ENCODE results near the gene SHPK. TPM values are rescaled to one million over a fixed set of nuclear protein-coding genes. Genes with fewer than 3 reads are reported as not detected.
A peak's percentile ranks its signal among the peaks of the same experiment; 100 is the strongest.

SHPK gene
- total and polyA plus RNA-seq, 4 donors: 9.3 to 66.6 (median 17.0) TPM

DNA sequence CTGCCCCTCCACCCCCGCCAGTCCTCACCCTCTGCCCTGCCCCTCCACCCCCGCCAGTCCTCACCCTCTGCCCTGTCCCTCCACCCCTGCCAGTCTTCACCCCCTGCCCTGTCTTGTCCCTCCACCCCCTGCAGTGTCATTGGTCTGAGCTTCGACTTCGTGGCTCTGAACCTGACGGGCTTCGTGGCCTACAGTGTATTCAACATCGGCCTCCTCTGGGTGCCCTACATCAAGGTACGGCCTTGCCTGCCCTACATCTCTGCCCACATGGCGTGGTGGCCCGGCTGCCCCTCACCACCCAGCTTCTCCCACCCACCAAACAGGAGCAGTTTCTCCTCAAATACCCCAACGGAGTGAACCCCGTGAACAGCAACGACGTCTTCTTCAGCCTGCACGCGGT is 20.3 kb upstream of the SHPK start:
- Histone ChIP-seq H3K4me3 (ENCODE audit: low read depth in 1 of 3, low read length in 3 of 3) (no peak overlapping the region), H3K36me3 (ENCODE audit: control insufficient read depth in 4 of 4, insufficient read depth in 3 of 4, low read depth in 1 of 4, low read length in 3 of 4) (peaks cover 0 to 6% (median under 1%) of the 10 kb centered on the region in 4 donors), H3K9ac (ENCODE audit: low read depth in 1 of 2, low read length in 2 of 2) (no peak overlapping the region), H3K27ac (ENCODE audit: low read depth in 1 of 2, low read length in 2 of 2) (no peak overlapping the region), H3K4me1 (ENCODE audit: control insufficient read depth in 4 of 4, insufficient read depth in 4 of 4, low read length in 3 of 4) (peaks cover 2 to 15% (median 5%) of the 10 kb centered on the region in 4 donors), H3K9me3 (ENCODE audit: control insufficient read depth in 4 of 4, low read length in 3 of 4) (no peaks in the 10 kb centered on the region), H3K27me3 (ENCODE audit: control insufficient read depth in 4 of 4, insufficient read depth in 4 of 4, low read length in 3 of 4) (no peaks in the 10 kb centered on the region)
- 88% methylated on average over 16 of the region's 16 CpGs for WGBS
- no peak for DNase-seq (ENCODE audit: low spot score)
- TF ChIP-seq SP1 (IDR thresholded peaks at IDR 0.05) (no peak), TAF1 (conservative IDR thresholded peaks at IDR 0.05) (no peak)

DNA sequence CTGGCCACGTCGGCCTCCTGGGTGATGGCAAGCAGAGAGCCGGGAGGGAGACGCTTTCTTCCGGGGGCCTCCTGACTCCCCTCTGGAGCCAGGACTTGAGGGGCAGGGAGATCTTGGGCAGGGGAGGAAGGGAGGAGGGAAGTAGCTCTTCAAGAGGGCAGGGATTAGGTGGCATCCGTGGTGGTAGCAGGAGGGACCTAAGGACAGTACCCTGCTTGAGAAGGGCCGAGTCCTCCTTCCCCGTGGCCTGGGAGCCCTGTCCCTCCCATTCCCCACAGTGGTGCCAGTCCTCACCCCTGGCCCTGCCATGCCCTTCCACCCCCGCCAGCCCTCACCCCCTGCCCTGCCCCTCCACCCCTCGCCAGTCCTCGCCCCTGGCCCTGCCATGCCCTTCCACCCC is 19.7 kb upstream of the SHPK start:
- DNase-seq (ENCODE audit: low spot score): no peak
- Histone ChIP-seq H3K4me1 (ENCODE audit: control insufficient read depth in 4 of 4, insufficient read depth in 4 of 4, low read length in 3 of 4) (peaks cover 0 to 9% (median 4%) of the 10 kb centered on the region in 4 donors), H3K9me3 (ENCODE audit: control insufficient read depth in 4 of 4, low read length in 3 of 4) (no peaks in the 10 kb centered on the region), H3K9ac (ENCODE audit: low read depth in 1 of 2, low read length in 2 of 2) (no peak overlapping the region), H3K4me3 (ENCODE audit: low read depth in 1 of 3, low read length in 3 of 3) (no peak overlapping the region), H3K27ac (ENCODE audit: low read depth in 1 of 2, low read length in 2 of 2) (no peak overlapping the region), H3K36me3 (ENCODE audit: control insufficient read depth in 4 of 4, insufficient read depth in 3 of 4, low read depth in 1 of 4, low read length in 3 of 4) (peaks cover 0 to 6% (median under 1%) of the 10 kb centered on the region in 4 donors), H3K27me3 (ENCODE audit: control insufficient read depth in 4 of 4, insufficient read depth in 4 of 4, low read length in 3 of 4) (no peaks in the 10 kb centered on the region)
- WGBS: 94% methylated on average over 11 of the region's 11 CpGs
- TF ChIP-seq FOXA1 (IDR thresholded peaks at IDR 0.05): no peak
- TF ChIP-seq, protein P1, sequence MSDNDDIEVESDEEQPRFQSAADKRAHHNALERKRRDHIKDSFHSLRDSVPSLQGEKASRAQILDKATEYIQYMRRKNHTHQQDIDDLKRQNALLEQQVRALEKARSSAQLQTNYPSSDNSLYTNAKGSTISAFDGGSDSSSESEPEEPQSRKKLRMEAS (IDR thresholded peaks at IDR 0.05): no peak
- no peak for TF ChIP-seq NR2F2 (IDR thresholded peaks at IDR 0.05)
- no peak for TF ChIP-seq RXRA (IDR thresholded peaks at IDR 0.05)
- no peak for TF ChIP-seq FOXA2 (IDR thresholded peaks at IDR 0.05)
- no peak for TF ChIP-seq JUND (IDR thresholded peaks at IDR 0.05)

DNA sequence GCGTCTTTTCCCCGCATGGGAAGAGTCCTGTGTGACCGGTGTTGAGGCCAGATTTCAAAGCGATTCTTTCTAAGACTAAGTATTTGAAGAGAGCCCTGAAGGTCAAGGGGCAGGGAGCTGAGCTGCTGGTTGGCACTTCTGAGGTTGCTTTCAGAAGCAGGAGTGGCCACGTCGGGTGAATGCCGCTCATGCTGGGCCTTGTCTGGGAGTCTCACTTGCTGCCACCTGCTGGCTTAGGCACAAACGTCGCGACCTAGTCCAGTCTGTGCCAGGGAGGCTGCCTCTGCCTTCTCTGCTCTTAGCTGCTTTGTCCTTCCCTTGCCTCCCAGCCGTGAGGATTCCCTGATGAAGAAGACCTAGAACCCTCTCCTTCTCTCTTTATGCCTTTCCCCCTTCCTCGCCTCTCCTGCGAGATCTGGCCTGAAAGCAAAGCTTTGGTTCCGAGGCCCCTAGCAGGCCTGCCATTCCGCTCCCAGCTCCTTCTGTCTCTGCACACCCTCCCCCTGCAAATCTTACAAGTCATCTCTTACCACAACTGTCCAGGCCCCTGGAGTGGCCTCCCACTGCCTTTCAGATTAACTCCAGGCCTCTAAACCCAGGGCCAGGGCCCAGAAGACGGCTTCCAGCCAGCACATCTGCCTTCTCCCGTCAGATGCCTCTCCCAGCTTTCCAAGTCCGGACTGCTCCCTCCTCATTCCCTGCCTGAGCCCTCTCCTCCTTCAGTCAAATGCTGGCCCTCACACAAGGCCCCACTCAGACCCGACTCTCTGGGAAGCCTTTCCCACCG is 11.9 kb upstream of the SHPK start:
- H3K36me3 ChIP-seq (ENCODE audit: control insufficient read depth in 4 of 4, insufficient read depth in 3 of 4, low read depth in 1 of 4, low read length in 3 of 4): peaks cover 0 to 8% (median under 1%) of the 10 kb centered on the region in 4 donors
- H3K4me3 ChIP-seq (ENCODE audit: low read depth in 1 of 3, low read length in 3 of 3): no peak overlapping the region
- H3K27ac ChIP-seq (ENCODE audit: low read depth in 1 of 2, low read length in 2 of 2): peak overlapping the region; percentile 45 to 48
- DNase-seq (ENCODE audit: low spot score): peak; percentile 61
- peaks cover 3 to 17% (median 12%) of the 10 kb centered on the region in 4 donors for H3K4me1 ChIP-seq (ENCODE audit: control insufficient read depth in 4 of 4, insufficient read depth in 4 of 4, low read length in 3 of 4)
- H3K27me3 ChIP-seq (ENCODE audit: control insufficient read depth in 4 of 4, insufficient read depth in 4 of 4, low read length in 3 of 4): no peaks in the 10 kb centered on the region
- no peak overlapping the region for H3K9ac ChIP-seq (ENCODE audit: low read depth in 1 of 2, low read length in 2 of 2)
- WGBS: 62% methylated on average over 20 of the region's 20 CpGs
- TF ChIP-seq JUND (IDR thresholded peaks at IDR 0.05): no peak
- TF ChIP-seq YY1 (IDR thresholded peaks at IDR 0.05): no peak
- TF ChIP-seq NR2F2 (IDR thresholded peaks at IDR 0.05): no peak
- no peak for TF ChIP-seq GABPA (IDR thresholded peaks at IDR 0.05 in 1 of 2, conservative IDR thresholded peaks at IDR 0.05 in 1 of 2)
- TF ChIP-seq, protein P2, sequence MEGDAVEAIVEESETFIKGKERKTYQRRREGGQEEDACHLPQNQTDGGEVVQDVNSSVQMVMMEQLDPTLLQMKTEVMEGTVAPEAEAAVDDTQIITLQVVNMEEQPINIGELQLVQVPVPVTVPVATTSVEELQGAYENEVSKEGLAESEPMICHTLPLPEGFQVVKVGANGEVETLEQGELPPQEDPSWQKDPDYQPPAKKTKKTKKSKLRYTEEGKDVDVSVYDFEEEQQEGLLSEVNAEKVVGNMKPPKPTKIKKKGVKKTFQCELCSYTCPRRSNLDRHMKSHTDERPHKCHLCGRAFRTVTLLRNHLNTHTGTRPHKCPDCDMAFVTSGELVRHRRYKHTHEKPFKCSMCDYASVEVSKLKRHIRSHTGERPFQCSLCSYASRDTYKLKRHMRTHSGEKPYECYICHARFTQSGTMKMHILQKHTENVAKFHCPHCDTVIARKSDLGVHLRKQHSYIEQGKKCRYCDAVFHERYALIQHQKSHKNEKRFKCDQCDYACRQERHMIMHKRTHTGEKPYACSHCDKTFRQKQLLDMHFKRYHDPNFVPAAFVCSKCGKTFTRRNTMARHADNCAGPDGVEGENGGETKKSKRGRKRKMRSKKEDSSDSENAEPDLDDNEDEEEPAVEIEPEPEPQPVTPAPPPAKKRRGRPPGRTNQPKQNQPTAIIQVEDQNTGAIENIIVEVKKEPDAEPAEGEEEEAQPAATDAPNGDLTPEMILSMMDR (IDR thresholded peaks at IDR 0.05; ENCODE audit: low read depth, low read length, missing input control): peak; percentile 59
- no peak for TF ChIP-seq EGR1 (IDR thresholded peaks at IDR 0.05; ENCODE audit: low read depth in 2 of 2)
- TF ChIP-seq RAD21 (IDR thresholded peaks at IDR 0.05): peak; percentile 75 to 84
- TF ChIP-seq, protein P1 (IDR thresholded peaks at IDR 0.05): no peak
- TF ChIP-seq, protein P3, sequence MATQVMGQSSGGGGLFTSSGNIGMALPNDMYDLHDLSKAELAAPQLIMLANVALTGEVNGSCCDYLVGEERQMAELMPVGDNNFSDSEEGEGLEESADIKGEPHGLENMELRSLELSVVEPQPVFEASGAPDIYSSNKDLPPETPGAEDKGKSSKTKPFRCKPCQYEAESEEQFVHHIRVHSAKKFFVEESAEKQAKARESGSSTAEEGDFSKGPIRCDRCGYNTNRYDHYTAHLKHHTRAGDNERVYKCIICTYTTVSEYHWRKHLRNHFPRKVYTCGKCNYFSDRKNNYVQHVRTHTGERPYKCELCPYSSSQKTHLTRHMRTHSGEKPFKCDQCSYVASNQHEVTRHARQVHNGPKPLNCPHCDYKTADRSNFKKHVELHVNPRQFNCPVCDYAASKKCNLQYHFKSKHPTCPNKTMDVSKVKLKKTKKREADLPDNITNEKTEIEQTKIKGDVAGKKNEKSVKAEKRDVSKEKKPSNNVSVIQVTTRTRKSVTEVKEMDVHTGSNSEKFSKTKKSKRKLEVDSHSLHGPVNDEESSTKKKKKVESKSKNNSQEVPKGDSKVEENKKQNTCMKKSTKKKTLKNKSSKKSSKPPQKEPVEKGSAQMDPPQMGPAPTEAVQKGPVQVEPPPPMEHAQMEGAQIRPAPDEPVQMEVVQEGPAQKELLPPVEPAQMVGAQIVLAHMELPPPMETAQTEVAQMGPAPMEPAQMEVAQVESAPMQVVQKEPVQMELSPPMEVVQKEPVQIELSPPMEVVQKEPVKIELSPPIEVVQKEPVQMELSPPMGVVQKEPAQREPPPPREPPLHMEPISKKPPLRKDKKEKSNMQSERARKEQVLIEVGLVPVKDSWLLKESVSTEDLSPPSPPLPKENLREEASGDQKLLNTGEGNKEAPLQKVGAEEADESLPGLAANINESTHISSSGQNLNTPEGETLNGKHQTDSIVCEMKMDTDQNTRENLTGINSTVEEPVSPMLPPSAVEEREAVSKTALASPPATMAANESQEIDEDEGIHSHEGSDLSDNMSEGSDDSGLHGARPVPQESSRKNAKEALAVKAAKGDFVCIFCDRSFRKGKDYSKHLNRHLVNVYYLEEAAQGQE (IDR thresholded peaks at IDR 0.05): no peak
- TF ChIP-seq RXRA (IDR thresholded peaks at IDR 0.05): no peak
- no peak for TF ChIP-seq TAF1 (conservative IDR thresholded peaks at IDR 0.05)
- TF ChIP-seq HNF4G (IDR thresholded peaks at IDR 0.05): no peak
- TF ChIP-seq SP1 (IDR thresholded peaks at IDR 0.05): no peak
- TF ChIP-seq HNF4A (conservative IDR thresholded peaks at IDR 0.05): no peak
- no peaks in the 10 kb centered on the region for H3K9me3 ChIP-seq (ENCODE audit: control insufficient read depth in 4 of 4, low read length in 3 of 4)
